ENCODE results near the gene BAHCC1. TPM values are rescaled to one million over a fixed set of nuclear protein-coding genes. Genes with fewer than 3 reads are reported as not detected.
A peak's percentile ranks its signal among the peaks of the same experiment; 100 is the strongest.

The BAHCC1 gene
- total RNA-seq, 2 donors from 2014 or later = 41.2 to 69.6 TPM

- Histone ChIP-seq H3K4me1 (ENCODE audit: control insufficient read depth in 1 of 2, low read depth in 2 of 2) (peaks cover 10 to 11% of the 10 kb centered on the region in 2 donors), H3K27ac (peak overlapping the region; percentile 90 to 93), H3K27me3 (replicated peaks; ENCODE audit: insufficient read depth) (no peaks in the 10 kb centered on the region), H3K36me3 (peaks cover 39% of the 10 kb centered on the region), H3K4me3 (peak overlapping the region; percentile 99), H3K9me3 (no peaks in the 10 kb centered on the region)
- ATAC-seq (ENCODE audit: insufficient number of reproducible peaks, low FRiP score, low read depth) (no peak), DNase-seq (ENCODE audit: low spot score) (no peak)
- TF ChIP-seq CTCF (IDR thresholded peaks at IDR 0.05) = no peak
Measured at GRCh38 chr17:81511554-81511803, 116.2 kb downstream of the BAHCC1 start.

- ATAC-seq (ENCODE audit: insufficient number of reproducible peaks, low FRiP score, low read depth) (no peak), DNase-seq (ENCODE audit: low spot score) (no peak)
- H3K36me3 ChIP-seq = peaks cover 39% of the 10 kb centered on the region
- H3K27ac ChIP-seq = peak overlapping the region; percentile 90 to 93
- H3K4me1 ChIP-seq (ENCODE audit: control insufficient read depth in 1 of 2, low read depth in 2 of 2) = peaks cover 16% of the 10 kb centered on the region in 2 donors
- H3K27me3 ChIP-seq (replicated peaks; ENCODE audit: insufficient read depth) = no peaks in the 10 kb centered on the region
- no peaks in the 10 kb centered on the region for H3K9me3 ChIP-seq
- peak overlapping the region; percentile 99 for H3K4me3 ChIP-seq
- no peak for TF ChIP-seq CTCF (IDR thresholded peaks at IDR 0.05)
Measured at GRCh38 chr17:81511804-81512561, 116.7 kb downstream of the BAHCC1 start.

- ATAC-seq (ENCODE audit: insufficient number of reproducible peaks, low FRiP score, low read depth) (peak; percentile 62), DNase-seq (ENCODE audit: low spot score) (no peak)
- peaks cover 39% of the 10 kb centered on the region for H3K36me3 ChIP-seq
- peak within 1 kb of the TSS; percentile 99 to 100 for H3K27ac ChIP-seq
- no peaks in the 10 kb centered on the region for H3K9me3 ChIP-seq
- no peaks in the 10 kb centered on the region for H3K27me3 ChIP-seq (replicated peaks; ENCODE audit: insufficient read depth)
- TF ChIP-seq CTCF (IDR thresholded peaks at IDR 0.05) = no peak
- peaks cover 23 to 24% of the 10 kb centered on the region in 2 donors for H3K4me1 ChIP-seq (ENCODE audit: control insufficient read depth in 1 of 2, low read depth in 2 of 2)
- H3K4me3 ChIP-seq = peak within 1 kb of the TSS; percentile 99
Measured at GRCh38 chr17:81512562-81513371, 117.5 kb downstream of the BAHCC1 start, which contains the start of gene ACTG1. Gene ACTG1, minus strand, starts transcription at chr17:81512799. Its CDS starts 445 bp downstream, at chr17:81512354.

GRCh38 chr17:81513372-81513752 lies 118.1 kb downstream of the BAHCC1 start:
- no peak for TF ChIP-seq CTCF (IDR thresholded peaks at IDR 0.05)
- ATAC-seq (ENCODE audit: insufficient number of reproducible peaks, low FRiP score, low read depth) (no peak), DNase-seq (ENCODE audit: low spot score) (no peak)
- Histone ChIP-seq H3K4me1 (ENCODE audit: control insufficient read depth in 1 of 2, low read depth in 2 of 2) (peaks cover 26 to 30% of the 10 kb centered on the region in 2 donors), H3K36me3 (peaks cover 39% of the 10 kb centered on the region), H3K4me3 (peak overlapping the region; percentile 99), H3K9me3 (no peaks in the 10 kb centered on the region), H3K27me3 (replicated peaks; ENCODE audit: insufficient read depth) (no peaks in the 10 kb centered on the region), H3K27ac (peak overlapping the region; percentile 99 to 100)

GRCh38 chr17:81513753-81514488 lies 118.7 kb downstream of the BAHCC1 start:
- DNase-seq (ENCODE audit: low spot score) (no peak), ATAC-seq (ENCODE audit: insufficient number of reproducible peaks, low FRiP score, low read depth) (no peak)
- H3K4me1 ChIP-seq (ENCODE audit: control insufficient read depth in 1 of 2, low read depth in 2 of 2) = peaks cover 31 to 33% of the 10 kb centered on the region in 2 donors
- no peak for TF ChIP-seq CTCF (IDR thresholded peaks at IDR 0.05)
- peak overlapping the region; percentile 99 for H3K4me3 ChIP-seq
- peak overlapping the region; percentile 99 to 100 for H3K27ac ChIP-seq
- H3K36me3 ChIP-seq = peaks cover 33% of the 10 kb centered on the region
- no peaks in the 10 kb centered on the region for H3K27me3 ChIP-seq (replicated peaks; ENCODE audit: insufficient read depth)
- no peaks in the 10 kb centered on the region for H3K9me3 ChIP-seq
